ENCODE results near the gene ADIG. TPM values are rescaled to one million over a fixed set of nuclear protein-coding genes. Genes with fewer than 3 reads are reported as not detected.

The ADIG gene
- total and polyA plus RNA-seq, 3 donors from 2014 or later = 10.5 to 53.3 (median 40.9) TPM

DNA sequence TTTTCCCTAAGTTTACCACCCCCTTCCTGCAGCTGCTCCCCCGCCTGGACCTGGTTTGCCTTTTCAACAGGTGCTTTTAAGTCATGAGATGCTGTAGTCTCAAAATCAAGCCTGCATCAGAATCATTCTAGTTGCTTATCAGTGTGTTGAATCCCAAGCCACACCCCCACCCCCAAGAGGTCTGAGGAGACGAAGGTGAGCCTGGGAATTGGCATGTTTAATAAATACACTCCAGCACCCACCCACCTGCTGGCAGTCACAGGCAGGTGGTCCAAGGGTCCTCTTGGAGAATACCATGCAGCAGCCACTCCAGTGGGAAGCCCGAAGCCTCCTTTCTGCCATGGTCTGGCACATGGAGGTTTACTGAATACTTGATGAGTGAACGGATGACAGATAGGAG lies 1.1 kb upstream of the ADIG start:
- no peaks in the 10 kb centered on the region for H3K9me3 ChIP-seq
- no peak overlapping the region for H3K27ac ChIP-seq
- H3K27me3 ChIP-seq = no peaks in the 10 kb centered on the region
- no peak for TF ChIP-seq POLR2A (IDR thresholded peaks at IDR 0.05)
- TF ChIP-seq, protein P1, sequence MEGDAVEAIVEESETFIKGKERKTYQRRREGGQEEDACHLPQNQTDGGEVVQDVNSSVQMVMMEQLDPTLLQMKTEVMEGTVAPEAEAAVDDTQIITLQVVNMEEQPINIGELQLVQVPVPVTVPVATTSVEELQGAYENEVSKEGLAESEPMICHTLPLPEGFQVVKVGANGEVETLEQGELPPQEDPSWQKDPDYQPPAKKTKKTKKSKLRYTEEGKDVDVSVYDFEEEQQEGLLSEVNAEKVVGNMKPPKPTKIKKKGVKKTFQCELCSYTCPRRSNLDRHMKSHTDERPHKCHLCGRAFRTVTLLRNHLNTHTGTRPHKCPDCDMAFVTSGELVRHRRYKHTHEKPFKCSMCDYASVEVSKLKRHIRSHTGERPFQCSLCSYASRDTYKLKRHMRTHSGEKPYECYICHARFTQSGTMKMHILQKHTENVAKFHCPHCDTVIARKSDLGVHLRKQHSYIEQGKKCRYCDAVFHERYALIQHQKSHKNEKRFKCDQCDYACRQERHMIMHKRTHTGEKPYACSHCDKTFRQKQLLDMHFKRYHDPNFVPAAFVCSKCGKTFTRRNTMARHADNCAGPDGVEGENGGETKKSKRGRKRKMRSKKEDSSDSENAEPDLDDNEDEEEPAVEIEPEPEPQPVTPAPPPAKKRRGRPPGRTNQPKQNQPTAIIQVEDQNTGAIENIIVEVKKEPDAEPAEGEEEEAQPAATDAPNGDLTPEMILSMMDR (IDR thresholded peaks at IDR 0.05) = no peak
- peaks cover 3% of the 10 kb centered on the region for H3K36me3 ChIP-seq (ENCODE audit: low read depth, missing control alignments)
- H3K4me3 ChIP-seq = no peak overlapping the region
- peaks cover 5% of the 10 kb centered on the region for H3K4me1 ChIP-seq
- intact Hi-C loops (cut with DNase I; ENCODE audit: low total_unique reads) = no loop called here
- WGBS, 2 donors = 82 to 88% methylated on average over 4 of the region's 4 CpGs
- no peak for DNase-seq

DNA sequence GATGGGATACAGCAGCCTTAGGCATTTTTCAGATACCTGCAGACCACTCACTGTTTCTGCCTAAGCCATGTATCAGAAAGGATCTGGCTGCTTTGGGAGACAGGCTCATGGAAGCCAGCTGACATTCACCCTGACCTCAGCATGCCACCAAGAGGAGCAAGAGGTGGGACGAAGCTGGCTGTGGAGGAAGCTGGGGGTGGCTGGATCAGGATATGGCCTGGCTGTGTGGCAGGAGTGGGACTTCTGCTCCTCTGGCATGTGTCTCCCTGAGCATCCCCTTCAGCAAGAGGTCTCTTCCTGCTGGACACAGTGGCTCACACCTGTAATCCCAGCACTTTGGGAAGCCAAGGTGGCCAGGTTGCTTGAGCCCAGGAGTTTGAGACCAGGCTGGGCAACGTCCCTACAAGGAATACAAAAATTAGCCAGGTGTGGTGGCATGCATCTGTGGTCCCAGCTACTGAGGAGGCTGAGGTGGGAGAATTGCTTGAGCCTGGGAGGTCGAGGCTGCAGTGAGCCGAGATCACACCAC lies 897 bp downstream of the ADIG start:
- DNase-seq = no peak
- Histone ChIP-seq H3K9me3 (no peaks in the 10 kb centered on the region), H3K4me3 (no peak overlapping the region), H3K27me3 (no peaks in the 10 kb centered on the region), H3K36me3 (ENCODE audit: low read depth, missing control alignments) (no peaks in the 10 kb centered on the region), H3K27ac (no peak overlapping the region), H3K4me1 (peaks cover 5% of the 10 kb centered on the region)
- intact Hi-C loops (cut with DNase I; ENCODE audit: low total_unique reads) = no loop called here
- no peak for TF ChIP-seq POLR2A (IDR thresholded peaks at IDR 0.05)
- TF ChIP-seq, protein P1 (IDR thresholded peaks at IDR 0.05) = no peak
- WGBS, 2 donors = 65 to 72% methylated on average over 4 of the region's 4 CpGs

DNA sequence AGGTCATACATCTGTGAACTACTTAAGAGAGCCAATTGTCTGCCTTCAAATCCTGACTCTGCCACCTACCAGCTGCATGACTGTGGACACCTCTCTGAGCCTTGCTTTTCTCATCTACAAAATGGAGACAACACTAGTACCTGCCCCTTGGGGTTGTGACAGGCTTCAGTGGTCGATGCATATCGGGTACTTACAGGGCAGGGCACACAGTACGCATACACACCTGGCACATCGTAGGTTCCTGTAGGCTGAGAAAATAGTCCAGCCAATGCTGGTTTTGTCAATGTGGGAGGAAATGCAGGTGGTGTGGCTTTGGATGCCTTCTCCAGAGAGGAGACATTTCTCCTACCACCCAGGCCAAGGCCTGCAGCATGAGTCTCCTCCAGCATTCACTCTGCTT lies 2.3 kb downstream of the ADIG start:
- Histone ChIP-seq H3K27me3 (no peaks in the 10 kb centered on the region), H3K36me3 (ENCODE audit: low read depth, missing control alignments) (no peaks in the 10 kb centered on the region), H3K27ac (no peak overlapping the region), H3K4me1 (peaks cover 5% of the 10 kb centered on the region), H3K9me3 (no peaks in the 10 kb centered on the region), H3K4me3 (no peak overlapping the region)
- intact Hi-C loops (cut with DNase I; ENCODE audit: low total_unique reads) = no loop called here
- TF ChIP-seq, protein P1 (IDR thresholded peaks at IDR 0.05) = no peak
- no peak for TF ChIP-seq POLR2A (IDR thresholded peaks at IDR 0.05)
- WGBS, 2 donors = 81 to 93% methylated on average over 4 of the region's 4 CpGs
- DNase-seq = no peak

DNA sequence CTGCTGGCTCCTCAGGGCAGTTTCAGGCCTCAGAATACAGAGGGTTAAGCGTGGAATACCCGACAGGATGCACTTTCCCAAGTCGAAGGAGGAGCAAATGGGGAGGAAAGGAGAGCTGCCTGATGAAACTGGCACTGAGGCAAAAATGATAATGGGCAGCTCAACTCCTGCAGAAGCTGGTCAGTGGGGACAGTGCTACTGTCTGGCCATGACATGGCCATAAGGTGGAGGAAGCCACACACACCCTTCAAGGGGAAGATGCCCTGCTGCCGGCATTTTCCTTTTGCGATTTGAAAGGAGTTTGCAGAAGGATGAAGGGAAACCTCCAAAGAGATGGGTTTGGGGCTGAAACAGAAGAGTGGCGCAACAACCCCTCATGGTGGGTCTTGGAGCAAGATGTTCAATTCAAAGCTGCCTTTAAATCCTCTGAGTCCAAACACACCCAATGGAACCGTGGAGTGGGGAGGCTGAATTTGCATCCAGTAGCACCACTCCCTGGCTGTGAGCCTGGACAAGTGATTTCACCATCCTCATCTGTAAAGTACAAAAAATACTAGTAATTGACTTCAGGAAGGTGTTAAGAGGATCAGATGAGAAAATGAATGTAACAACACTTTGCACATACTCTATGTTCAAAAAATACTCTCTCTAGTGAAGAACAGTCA lies 3.2 kb downstream of the ADIG start:
- no peaks in the 10 kb centered on the region for H3K9me3 ChIP-seq
- 55 to 64% methylated on average over 7 of the region's 7 CpGs for WGBS, 2 donors
- intact Hi-C loops (cut with DNase I; ENCODE audit: low total_unique reads) = no loop called here

More for the DNA sequence above, 3.2 kb downstream of the ADIG start:
- Histone ChIP-seq H3K4me3 (no peak overlapping the region), H3K27ac (no peak overlapping the region), H3K4me1 (peaks cover 4% of the 10 kb centered on the region), H3K36me3 (ENCODE audit: low read depth, missing control alignments) (no peaks in the 10 kb centered on the region), H3K27me3 (no peaks in the 10 kb centered on the region)
- DNase-seq = no peak
- no peak for TF ChIP-seq POLR2A (IDR thresholded peaks at IDR 0.05)
- TF ChIP-seq, protein P1 (IDR thresholded peaks at IDR 0.05) = no peak
